ENCODE data around the gene RNF157.

Gene RNF157

DNA sequence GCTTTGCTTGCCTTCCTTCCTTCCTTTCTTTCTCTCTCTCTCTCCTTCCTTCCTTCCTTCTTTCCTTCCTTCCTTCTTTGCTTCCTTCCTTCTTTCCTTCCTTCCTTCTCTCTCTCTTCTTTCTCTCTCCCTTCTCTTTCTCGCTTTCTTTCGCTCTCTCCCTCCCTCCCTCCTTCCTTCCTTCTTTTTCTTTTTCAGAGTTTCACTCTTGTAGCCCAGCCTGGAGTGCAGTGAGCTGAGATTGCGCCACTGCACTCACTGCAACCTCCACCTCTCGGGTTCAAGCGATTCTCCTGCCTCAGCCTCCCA, 117.1 kb downstream of the RNF157 start:
- no peak for DNase-seq (ENCODE audit: low spot score)

GRCh38 chr17:76122431-76123190, 117.7 kb downstream of the RNF157 start:
- DNase-seq (ENCODE audit: low spot score) = no peak

DNA sequence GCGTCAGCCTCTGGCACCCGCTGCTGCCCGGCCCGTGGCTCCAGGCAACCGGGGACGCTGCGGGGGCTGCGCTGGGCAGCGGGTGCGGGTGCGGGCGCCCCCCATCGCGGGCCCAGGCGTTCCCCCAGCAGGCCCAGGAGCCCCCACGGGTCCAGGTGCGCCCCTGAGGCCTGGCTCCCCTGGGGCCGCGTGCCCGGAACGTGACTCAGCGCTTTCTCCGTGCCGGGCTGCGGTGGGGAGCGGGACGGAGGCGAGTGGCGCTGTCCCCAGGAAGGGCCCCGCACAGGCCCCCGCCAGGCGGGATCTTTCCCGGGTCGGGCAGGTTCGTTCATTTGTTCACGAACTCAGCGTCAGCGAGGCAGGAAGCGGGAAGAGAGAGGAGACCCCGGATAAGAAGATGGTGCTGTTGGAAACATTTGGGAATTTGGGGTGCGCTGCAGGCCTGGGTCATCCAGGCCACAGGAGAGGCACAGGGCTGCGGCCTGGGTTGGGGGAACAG, 118.3 kb downstream of the RNF157 start:
- no peak for DNase-seq (ENCODE audit: low spot score)

GRCh38 chr17:76120658-76121008, 119.7 kb downstream of the RNF157 start:
- DNase-seq (ENCODE audit: low spot score) = no peak

DNA sequence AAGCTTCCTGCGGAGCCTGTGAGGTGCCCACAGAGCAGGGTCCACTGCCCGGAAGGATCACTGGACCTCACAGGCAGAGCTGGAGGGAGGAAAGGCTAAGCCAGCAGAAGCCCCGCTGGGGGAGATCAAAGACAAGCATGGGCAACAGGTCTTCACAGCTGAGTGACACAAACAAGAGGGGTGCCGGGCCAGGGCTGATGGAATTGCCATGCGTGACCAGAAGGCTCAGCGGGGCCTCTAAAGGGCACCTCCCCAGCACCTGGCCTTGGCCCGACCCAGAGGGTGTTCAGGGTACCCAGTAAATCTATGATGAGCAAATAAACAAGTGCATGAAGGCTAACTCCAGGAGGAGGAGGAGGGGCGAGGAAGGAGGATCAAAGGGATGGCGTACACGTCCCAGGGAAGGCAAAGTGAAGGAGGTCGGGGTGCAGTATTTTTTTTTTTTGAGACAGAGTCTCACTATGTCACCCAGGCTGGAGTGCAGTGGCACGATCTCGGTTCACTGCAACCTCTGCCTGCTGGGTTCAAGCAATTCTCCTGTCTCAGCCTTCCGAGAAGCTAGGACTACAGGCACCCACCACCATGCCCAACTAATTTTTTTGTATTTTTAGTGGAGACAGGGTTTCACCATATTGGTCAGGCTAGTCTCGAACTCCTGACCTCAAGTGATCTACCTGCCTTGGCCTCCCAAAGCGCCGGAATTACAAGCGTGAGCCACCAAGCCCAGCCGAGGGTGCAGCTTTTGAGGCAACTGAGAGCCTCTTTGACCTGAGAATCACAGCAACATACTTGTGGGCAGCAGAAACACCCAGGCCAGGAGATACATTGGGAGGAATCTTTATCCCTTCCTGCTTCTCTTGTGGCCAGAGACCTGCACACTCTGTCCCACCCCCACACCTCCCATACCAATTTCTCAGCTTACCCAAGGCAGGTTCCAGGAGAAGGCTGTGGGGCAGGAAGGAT, 120.6 kb downstream of the RNF157 start:
- no peak for DNase-seq (ENCODE audit: low spot score)

DNA sequence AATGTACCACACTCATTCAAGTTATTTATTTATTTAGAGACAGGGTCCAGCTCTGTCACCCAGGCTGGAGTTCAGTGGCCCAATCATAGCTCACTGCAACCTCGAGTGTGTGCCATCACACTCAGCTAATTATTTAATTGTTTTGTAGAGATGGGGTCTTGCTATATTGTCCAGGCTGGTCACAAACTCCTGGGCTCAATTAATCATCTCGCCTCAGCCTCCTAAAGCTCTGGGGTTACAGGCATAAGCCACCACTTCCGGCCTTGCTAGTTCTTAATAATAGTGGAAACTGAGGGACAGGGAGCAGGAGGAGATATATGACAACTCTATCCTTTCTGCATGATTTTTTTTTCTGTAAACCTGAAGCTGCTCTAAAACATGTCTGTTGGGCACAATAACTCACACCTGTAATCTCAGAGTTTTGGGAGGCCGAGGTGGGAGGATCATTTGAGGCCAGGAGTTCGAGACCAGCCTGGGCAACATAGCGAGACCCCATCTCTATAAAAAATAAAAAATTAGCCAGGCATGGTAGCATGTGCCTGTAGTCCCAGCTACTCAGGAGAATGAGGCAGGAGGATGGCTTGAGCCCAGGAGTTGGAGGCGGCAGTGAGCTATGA, 125.0 kb downstream of the RNF157 start:
- no peak for DNase-seq (ENCODE audit: low spot score)

GRCh38 chr17:76111956-76112355, 128.3 kb downstream of the RNF157 start:
- DNase-seq (ENCODE audit: low spot score) = no peak

GRCh38 chr17:76107509-76107908, 132.8 kb downstream of the RNF157 start:
- DNase-seq (ENCODE audit: low spot score) = no peak

- DNase-seq (ENCODE audit: low spot score) = no peak
Measured at GRCh38 chr17:76106703-76107102, 133.6 kb downstream of the RNF157 start.

DNA sequence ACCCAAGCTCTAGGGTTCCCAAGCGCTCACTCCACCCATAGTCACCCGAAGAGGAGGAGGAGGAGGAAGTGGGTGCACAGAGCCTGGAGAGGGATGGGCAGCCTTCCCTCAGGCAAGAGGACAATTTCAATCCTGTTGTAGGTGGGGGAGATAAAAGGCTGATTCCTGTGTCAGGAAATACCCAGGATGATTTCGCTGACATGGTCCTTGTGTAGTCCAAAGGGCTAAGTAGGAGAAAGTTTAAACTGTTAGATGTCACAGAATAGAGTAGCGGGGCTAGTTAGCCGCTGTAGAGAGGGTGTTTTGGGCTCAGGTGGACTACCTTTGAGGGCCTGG, 135.4 kb downstream of the RNF157 start:
- no peak for DNase-seq (ENCODE audit: low spot score)

DNA sequence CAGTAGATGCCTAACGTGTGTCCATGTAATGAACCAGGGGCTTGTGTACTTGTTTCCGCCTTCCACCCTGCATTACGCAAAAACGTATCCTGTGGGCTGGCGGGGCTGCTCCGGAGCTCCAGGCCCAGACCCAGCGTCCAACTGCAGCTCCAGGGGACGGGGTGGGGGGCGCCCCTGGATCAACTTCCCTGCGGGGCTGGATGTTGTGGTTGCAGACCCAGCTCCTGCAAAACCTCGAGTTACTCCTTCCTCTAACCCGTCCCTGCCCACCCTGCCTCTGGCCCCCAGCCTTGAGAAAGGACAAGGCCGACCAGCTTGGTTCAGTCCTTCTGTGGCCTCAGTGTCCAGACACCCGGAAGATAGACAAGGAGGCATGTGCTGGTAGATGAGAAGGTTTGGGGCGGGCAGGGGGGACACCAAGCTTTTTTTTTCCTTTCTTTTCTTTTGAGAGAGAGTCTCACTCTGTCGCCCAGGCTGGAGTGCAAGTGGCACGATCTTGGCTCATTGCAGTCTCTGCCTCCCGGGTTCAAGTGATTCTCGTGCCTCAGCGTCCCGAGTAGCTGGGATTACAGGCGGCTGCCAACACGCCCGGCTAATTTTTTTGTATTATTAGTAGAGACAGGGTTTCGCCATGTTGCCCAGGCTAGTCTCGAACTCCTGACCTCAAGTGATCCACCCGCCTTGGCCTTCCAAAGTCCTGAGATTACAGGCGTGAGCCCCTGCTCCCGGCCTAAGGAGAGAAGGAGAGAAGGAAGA, 136.0 kb downstream of the RNF157 start:
- no peak for DNase-seq (ENCODE audit: low spot score)

DNA sequence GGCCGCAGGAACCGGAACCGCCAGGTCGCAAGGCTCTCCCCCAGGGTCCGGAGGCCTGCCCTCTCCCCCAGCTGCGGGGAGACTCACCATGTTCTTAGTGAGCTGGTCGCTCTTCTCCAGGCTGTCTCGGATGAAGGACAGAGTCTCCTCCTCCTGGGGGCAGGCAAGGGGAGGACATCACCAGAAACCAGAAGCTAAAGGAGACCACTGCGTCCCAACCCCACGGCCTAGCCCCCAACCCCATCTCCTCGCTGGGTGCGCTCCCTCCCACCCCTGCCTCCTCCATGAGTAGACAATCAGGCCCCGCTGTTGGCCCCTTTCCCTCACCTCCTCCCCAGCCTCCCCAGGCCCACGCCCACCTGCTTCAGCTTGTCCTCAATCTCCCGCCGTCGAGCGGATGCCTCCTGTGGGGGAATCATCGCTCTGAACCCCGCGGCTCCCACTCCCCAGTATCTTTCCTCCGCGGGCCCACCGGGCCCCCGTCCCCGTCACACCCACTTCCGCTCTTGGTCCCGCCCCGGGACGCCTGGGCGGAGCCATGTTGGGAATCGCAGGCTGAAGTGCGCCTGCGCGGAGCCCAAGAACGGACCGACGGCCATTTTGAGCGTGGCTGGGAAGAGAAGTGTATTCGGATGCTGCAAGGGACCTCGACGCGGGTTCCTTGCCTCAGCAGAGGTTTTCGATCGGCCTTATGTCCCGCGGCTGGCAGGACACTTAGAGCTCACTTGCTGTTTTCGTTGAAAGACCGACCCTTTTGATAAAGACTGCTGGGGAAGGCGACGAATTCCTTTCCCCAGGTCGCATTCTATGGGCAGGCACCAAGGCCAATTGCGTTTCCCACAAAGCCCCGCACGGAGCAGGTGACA, 136.8 kb downstream of the RNF157 start, which contains the start of gene EXOC7:
Gene EXOC7 (minus strand): TSS at position 514 of the 866 bp plus-strand sequence. CDS start 95 bp downstream, at position 419.
- DNase-seq (ENCODE audit: low spot score) = peak; percentile 92

DNA sequence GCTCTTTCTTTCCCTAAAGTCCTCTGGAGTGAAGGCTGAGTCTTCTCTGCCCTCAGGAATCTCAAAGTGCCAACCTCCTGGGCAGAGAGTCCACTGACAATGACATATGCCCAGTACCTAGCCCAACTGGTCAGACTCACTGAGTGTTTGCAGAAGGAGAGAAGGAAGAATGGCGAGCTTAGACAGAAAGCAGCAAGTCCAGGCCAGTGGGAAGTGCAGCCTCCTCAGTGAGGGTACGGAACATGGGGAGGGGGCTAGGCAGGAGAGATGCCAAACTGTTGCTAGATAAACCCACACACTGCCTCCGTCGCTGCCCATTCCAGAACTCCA, 137.4 kb downstream of the RNF157 start:
- no peak for DNase-seq (ENCODE audit: low spot score)

GRCh38 chr17:76097716-76098295, 142.5 kb downstream of the RNF157 start:
- no peak for DNase-seq (ENCODE audit: low spot score)

DNA sequence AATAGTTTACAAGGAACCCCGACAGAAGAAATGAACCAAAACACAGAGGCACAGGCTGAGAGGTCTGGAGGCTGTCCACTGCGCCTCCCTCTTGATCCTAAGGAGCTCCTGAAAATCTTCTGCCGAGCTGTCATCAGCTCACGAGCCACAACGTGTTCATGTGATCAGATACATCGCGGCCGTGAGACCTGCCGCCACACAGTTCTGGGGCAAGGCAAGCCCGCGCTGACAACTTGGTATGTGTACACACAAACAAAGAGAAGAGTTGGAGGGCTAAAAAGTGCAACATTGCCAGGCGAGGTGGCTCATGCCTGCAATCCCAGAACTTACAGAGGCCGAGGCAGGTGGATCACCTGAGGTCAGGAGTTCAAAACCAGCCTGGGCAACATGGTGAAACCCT, 144.3 kb downstream of the RNF157 start:
- no peak for DNase-seq (ENCODE audit: low spot score)

GRCh38 chr17:76094046-76094445, 146.2 kb downstream of the RNF157 start:
- DNase-seq (ENCODE audit: low spot score) = no peak

GRCh38 chr17:76092526-76093413, 147.5 kb downstream of the RNF157 start:
- no peak for DNase-seq (ENCODE audit: low spot score)

Data from kidney capillary endothelial cell (primary cell).